ENCODE data around the gene OR4K14. TPM values are rescaled to one million over a fixed set of nuclear protein-coding genes. Genes with fewer than 3 reads are reported as not detected.

The OR4K14 gene
- not detected for total RNA-seq

GRCh38 chr14:20019257-20019865, at the start of gene OR4K14:
OR4K14 (minus strand) TSS chr14:20019307; CDS start chr14:20015193, 4,114 bp downstream.
- ATAC-seq (ENCODE audit: insufficient number of reproducible peaks, low FRiP score, low read depth) (no peak), DNase-seq (ENCODE audit: low spot score) (no peak)
- no peak for TF ChIP-seq CTCF (IDR thresholded peaks at IDR 0.05)
- H3K4me3 ChIP-seq = no peak within 1 kb of the TSS
- H3K27ac ChIP-seq = no peak within 1 kb of the TSS
- H3K36me3 ChIP-seq = no peaks in the 10 kb centered on the region
- no peaks in the 10 kb centered on the region for H3K9me3 ChIP-seq
- H3K4me1 ChIP-seq (ENCODE audit: control insufficient read depth in 1 of 2, low read depth in 2 of 2) = no peaks in the 10 kb centered on the region
- H3K27me3 ChIP-seq (replicated peaks; ENCODE audit: insufficient read depth) = no peaks in the 10 kb centered on the region

GRCh38 chr14:20059745-20060144, 40.6 kb upstream of the OR4K14 start, which contains the start of gene OR4L1:
OR4L1 (plus strand) TSS chr14:20060045; CDS start chr14:20060045, 0 bp downstream.
- H3K9me3 ChIP-seq = no peaks in the 10 kb centered on the region
- no peaks in the 10 kb centered on the region for H3K4me1 ChIP-seq (ENCODE audit: control insufficient read depth in 1 of 2, low read depth in 2 of 2)
- H3K36me3 ChIP-seq = no peaks in the 10 kb centered on the region
- no peak within 1 kb of the TSS for H3K4me3 ChIP-seq
- H3K27me3 ChIP-seq (replicated peaks; ENCODE audit: insufficient read depth) = no peaks in the 10 kb centered on the region
- H3K27ac ChIP-seq = no peak within 1 kb of the TSS
- no peak for ATAC-seq (ENCODE audit: insufficient number of reproducible peaks, low FRiP score, low read depth)
- TF ChIP-seq CTCF (IDR thresholded peaks at IDR 0.05) = no peak
- no peak for DNase-seq (ENCODE audit: low spot score)

GRCh38 chr14:20048202-20048601, 29.1 kb upstream of the OR4K14 start:
- H3K36me3 ChIP-seq = no peaks in the 10 kb centered on the region
- H3K27ac ChIP-seq = no peak overlapping the region
- no peaks in the 10 kb centered on the region for H3K9me3 ChIP-seq
- no peak for TF ChIP-seq CTCF (IDR thresholded peaks at IDR 0.05)
- no peaks in the 10 kb centered on the region for H3K27me3 ChIP-seq (replicated peaks; ENCODE audit: insufficient read depth)
- H3K4me3 ChIP-seq = no peak overlapping the region
- DNase-seq (ENCODE audit: low spot score) (no peak), ATAC-seq (ENCODE audit: insufficient number of reproducible peaks, low FRiP score, low read depth) (no peak)
- H3K4me1 ChIP-seq (ENCODE audit: control insufficient read depth in 1 of 2, low read depth in 2 of 2) = no peaks in the 10 kb centered on the region

- DNase-seq (ENCODE audit: low spot score) (no peak), ATAC-seq (ENCODE audit: insufficient number of reproducible peaks, low FRiP score, low read depth) (no peak)
- Histone ChIP-seq H3K4me1 (ENCODE audit: control insufficient read depth in 1 of 2, low read depth in 2 of 2) (no peaks in the 10 kb centered on the region), H3K27me3 (replicated peaks; ENCODE audit: insufficient read depth) (no peaks in the 10 kb centered on the region), H3K9me3 (no peaks in the 10 kb centered on the region), H3K27ac (no peak overlapping the region), H3K36me3 (no peaks in the 10 kb centered on the region), H3K4me3 (no peak overlapping the region)
- TF ChIP-seq CTCF (IDR thresholded peaks at IDR 0.05) = no peak
Observed at GRCh38 chr14:20044243-20044642, 25.1 kb upstream of the OR4K14 start.

GRCh38 chr14:20035938-20036337, 16.8 kb upstream of the OR4K14 start, which contains the start of gene OR4K13:
OR4K13 (minus strand) TSS chr14:20036038; CDS start chr14:20034758, 1,280 bp downstream.
- ATAC-seq (ENCODE audit: insufficient number of reproducible peaks, low FRiP score, low read depth) (no peak), DNase-seq (ENCODE audit: low spot score) (no peak)
- H3K36me3 ChIP-seq = no peaks in the 10 kb centered on the region
- no peak for TF ChIP-seq CTCF (IDR thresholded peaks at IDR 0.05)
- no peaks in the 10 kb centered on the region for H3K27me3 ChIP-seq (replicated peaks; ENCODE audit: insufficient read depth)
- H3K27ac ChIP-seq = no peak within 1 kb of the TSS
- no peak within 1 kb of the TSS for H3K4me3 ChIP-seq
- H3K9me3 ChIP-seq = no peaks in the 10 kb centered on the region
- no peaks in the 10 kb centered on the region for H3K4me1 ChIP-seq (ENCODE audit: control insufficient read depth in 1 of 2, low read depth in 2 of 2)
